ENCODE data around the gene SLC29A2. TPM values are rescaled to one million over a fixed set of nuclear protein-coding genes. Genes with fewer than 3 reads are reported as not detected.
"Not testable (repeated sequence)": the region's sequence is repeated elsewhere in the genome, so short reads cannot be mapped to it uniquely, and the experiment has no call there.

Gene SLC29A2
- total RNA-seq, 2 experiments from 2014 or later = 10.0 to 11.1 TPM

GRCh38 chr11:66363805-66364535 lies 7.6 kb downstream of the SLC29A2 start:
- ChIA-PET POLR2A (interaction anchor here (0.5 kb wide), 1 partner anchor 402 kb away, joined by 3 read pairs; no protein-coding TSS in a partner anchor), CTCF (interaction anchor here (0.6 to 3.8 kb wide), 19 partner anchors 8 to 197 kb away, joined by 3 to 44 read pairs (median 6); partner anchors contain the start of genes B4GAT1, BRMS1, RIN1 and SLC29A2)
- Mint-ChIP-seq H3K27me3 (ENCODE audit: low read depth) (no peaks in the 10 kb centered on the region), H3K4me1 (ENCODE audit: low read depth) (no peaks in the 10 kb centered on the region), H3K9me3 (ENCODE audit: insufficient read depth) (no peaks in the 10 kb centered on the region), H3K27ac (no peak overlapping the region), H3K4me3 (no peak overlapping the region), H3K36me3 (ENCODE audit: low read depth) (no peaks in the 10 kb centered on the region)
- ATAC-seq (peak; percentile 78), DNase-seq (peak; percentile 80)

DNA sequence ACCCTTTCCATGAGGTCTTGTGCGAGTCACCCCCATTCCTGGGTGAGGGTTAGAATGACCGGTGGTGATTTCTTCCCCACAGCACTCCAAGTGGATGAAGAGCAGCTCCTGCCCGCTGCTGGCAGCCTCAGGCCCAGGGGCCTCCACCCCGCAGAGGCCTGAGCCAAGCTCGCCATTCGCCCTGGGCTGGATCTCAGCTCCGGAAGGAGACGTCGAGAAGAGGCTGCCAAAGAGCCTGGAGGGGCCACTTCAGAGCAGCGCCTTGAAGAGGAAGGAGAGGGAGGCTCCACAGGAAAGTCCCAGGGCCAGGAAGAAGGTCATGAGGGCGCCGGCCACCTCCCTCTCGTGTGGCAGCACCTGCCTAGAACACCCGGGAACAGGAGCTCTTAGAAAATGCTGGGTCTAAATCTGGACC lies 8.4 kb downstream of the SLC29A2 start:
- ATAC-seq = no peak
- Mint-ChIP-seq H3K4me1 (ENCODE audit: low read depth) (no peaks in the 10 kb centered on the region), H3K27me3 (ENCODE audit: low read depth) (no peaks in the 10 kb centered on the region), H3K4me3 (no peak overlapping the region), H3K27ac (no peak overlapping the region), H3K36me3 (ENCODE audit: low read depth) (no peaks in the 10 kb centered on the region), H3K9me3 (ENCODE audit: insufficient read depth) (no peaks in the 10 kb centered on the region)
- ChIA-PET POLR2A (interaction anchor here (0.5 kb wide), 1 partner anchor 401 kb away, joined by 3 read pairs; no protein-coding TSS in a partner anchor), CTCF (interaction anchor here (0.6 to 3.8 kb wide), 17 partner anchors 9 to 197 kb away, joined by 3 to 44 read pairs (median 7); partner anchors contain the start of genes B4GAT1, BRMS1, RIN1 and SLC29A2)
- DNase-seq = no peak

- DNase-seq = no peak
- ChIA-PET CTCF (interaction anchor here (1.0 to 3.8 kb wide), 12 partner anchors 9 to 74 kb away, joined by 4 to 44 read pairs (median 7); partner anchors contain the start of genes B4GAT1, BRMS1, RIN1 and SLC29A2), POLR2A (no interaction called here)
- Mint-ChIP-seq H3K36me3 (ENCODE audit: low read depth) (no peaks in the 10 kb centered on the region), H3K27me3 (ENCODE audit: low read depth) (no peaks in the 10 kb centered on the region), H3K4me1 (ENCODE audit: low read depth) (no peaks in the 10 kb centered on the region), H3K27ac (peak overlapping the region; percentile 9), H3K9me3 (ENCODE audit: insufficient read depth) (no peaks in the 10 kb centered on the region), H3K4me3 (no peak overlapping the region)
- no peak for ATAC-seq
These were observed 8.9 kb downstream of the SLC29A2 start for GRCh38 chr11:66362481-66363147.

DNA sequence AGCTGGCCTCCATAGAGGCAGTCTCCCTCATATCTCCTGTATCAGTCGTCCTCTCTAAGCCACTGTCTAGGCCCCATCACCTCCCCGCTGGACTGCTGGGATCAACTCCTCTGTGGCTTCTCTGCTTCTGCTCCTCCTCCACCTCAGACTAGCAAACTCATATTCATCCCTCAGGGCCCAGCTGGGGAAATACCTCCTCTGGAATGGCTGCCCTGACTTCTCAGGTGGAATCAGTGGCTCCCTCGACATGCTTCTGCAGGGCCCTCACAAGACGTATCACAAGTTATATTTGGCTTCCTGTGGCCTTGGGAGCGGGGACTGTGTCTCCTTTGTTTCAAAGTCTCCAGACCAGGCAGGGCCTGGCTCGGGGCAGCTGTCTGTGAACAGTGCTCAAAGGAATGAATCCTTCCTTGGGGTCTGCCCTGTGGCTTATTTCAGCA lies 10.0 kb downstream of the SLC29A2 start:
- Mint-ChIP-seq H3K4me3 (no peak overlapping the region), H3K9me3 (ENCODE audit: insufficient read depth) (no peaks in the 10 kb centered on the region), H3K36me3 (ENCODE audit: low read depth) (no peaks in the 10 kb centered on the region), H3K27me3 (ENCODE audit: low read depth) (no peaks in the 10 kb centered on the region), H3K4me1 (ENCODE audit: low read depth) (no peaks in the 10 kb centered on the region), H3K27ac (no peak overlapping the region)
- ATAC-seq (no peak), DNase-seq (no peak)
- ChIA-PET POLR2A (no interaction called here), CTCF (interaction anchor here (1.3 to 3.8 kb wide), 4 partner anchors 14 to 28 kb away, joined by 3 to 22 read pairs (median 7); partner anchors contain the start of gene B4GAT1)

DNA sequence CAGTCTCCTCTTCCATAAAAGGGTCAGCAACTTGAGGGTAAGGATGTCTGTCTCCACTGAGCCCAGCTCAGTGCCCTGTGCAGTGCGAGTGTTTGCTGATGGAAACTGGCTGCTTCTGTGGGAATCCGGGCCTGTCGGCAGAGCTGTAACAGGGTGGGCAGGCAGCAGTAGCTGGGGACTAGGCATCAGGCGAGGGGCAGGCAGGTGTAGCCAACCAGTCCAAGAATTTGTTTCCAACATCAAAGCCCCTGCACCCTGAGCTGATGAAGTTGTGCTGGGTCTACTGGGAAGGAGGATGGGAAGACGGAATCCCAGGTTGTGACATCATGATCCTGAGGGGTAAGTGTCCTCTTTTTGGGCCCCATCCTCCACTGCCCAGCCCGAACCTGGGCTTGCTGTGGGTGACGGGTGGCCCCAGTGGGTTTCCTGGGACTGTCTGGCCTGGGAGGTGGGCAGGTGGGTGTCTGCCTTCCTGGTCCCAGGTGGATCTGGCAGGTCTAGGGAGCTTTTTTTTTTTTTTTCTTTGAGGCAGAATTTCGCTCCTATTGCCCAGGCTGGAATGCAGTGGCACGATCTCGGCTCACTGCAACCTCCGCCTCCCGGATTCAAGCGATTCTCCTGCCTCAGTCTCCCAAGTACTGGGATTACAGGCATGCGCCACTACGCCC lies 11.0 kb downstream of the SLC29A2 start:
- H3K9me3 Mint-ChIP-seq (ENCODE audit: insufficient read depth) = no peaks in the 10 kb centered on the region
- no peaks in the 10 kb centered on the region for H3K36me3 Mint-ChIP-seq (ENCODE audit: low read depth)
- no peak overlapping the region for H3K27ac Mint-ChIP-seq
- ATAC-seq (no peak), DNase-seq (no peak)
- no peaks in the 10 kb centered on the region for H3K4me1 Mint-ChIP-seq (ENCODE audit: low read depth)
- no peaks in the 10 kb centered on the region for H3K27me3 Mint-ChIP-seq (ENCODE audit: low read depth)
- no peak overlapping the region for H3K4me3 Mint-ChIP-seq
- ChIA-PET CTCF (interaction anchor here (0.7 to 1.8 kb wide), 3 partner anchors 13 to 49 kb away, joined by 3 to 4 read pairs (median 3); partner anchors contain the start of gene B4GAT1), POLR2A (no interaction called here)

GRCh38 chr11:66359662-66360087 lies 11.9 kb downstream of the SLC29A2 start:
- POLR2A ChIA-PET = no interaction called here
- Mint-ChIP-seq H3K27ac (no peak overlapping the region), H3K27me3 (ENCODE audit: low read depth) (no peaks in the 10 kb centered on the region), H3K36me3 (ENCODE audit: low read depth) (no peaks in the 10 kb centered on the region), H3K4me1 (ENCODE audit: low read depth) (no peaks in the 10 kb centered on the region), H3K9me3 (ENCODE audit: insufficient read depth) (no peaks in the 10 kb centered on the region), H3K4me3 (no peak overlapping the region)
- DNase-seq (no peak), ATAC-seq (no peak)
- CTCF ChIA-PET = interaction anchor here (0.7 kb wide), 1 partner anchor 48 kb away, joined by 3 read pairs; no protein-coding TSS in a partner anchor

DNA sequence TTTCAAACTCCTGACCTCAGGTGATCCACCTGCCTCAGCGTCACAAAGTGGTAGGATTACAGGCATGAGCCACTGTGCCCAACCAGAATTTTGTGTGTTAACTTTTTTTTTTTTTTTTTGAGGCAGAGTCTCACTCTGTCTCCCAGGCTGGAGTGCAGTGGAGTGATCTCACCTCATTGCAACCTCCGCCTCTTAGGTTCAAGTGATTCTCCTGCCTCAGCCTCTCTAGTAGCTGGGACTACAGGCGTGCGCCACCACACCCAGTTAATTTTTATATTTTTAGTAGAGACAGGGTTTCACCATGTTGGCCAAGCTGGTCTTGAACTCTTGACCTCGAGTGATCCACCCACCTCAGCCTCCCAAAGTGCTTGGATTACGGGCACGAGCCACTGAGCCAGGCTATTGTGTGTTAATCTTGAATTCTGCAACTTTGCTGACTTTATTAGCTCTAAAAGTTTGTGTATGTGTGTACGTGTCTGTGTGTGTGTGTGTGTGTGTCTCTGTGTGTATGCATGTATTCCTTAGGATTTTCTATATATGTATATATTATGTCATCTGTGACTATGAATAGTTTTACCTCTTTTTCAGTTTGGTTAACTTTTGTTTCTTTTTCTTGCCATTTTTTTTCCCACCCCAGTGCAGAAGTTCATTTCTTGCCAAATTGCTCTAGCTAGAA lies 20.9 kb downstream of the SLC29A2 start:
- not testable (repeated sequence) for H3K4me3 Mint-ChIP-seq

DNA sequence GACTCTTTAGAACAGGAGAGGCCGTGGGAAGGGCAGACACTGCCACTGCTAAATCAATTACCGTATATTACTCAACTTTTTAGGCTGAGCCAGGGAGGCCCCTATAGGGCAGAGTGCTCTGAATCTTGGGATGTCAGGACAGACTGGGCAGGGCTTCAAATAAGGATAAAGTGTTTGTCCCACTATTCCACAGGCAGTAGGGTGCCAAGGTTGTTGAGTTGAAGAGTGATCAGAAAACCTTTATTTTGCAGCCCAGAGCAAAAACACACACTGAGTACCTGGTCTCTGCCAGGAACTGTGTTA lies 22.5 kb downstream of the SLC29A2 start:
- H3K36me3 Mint-ChIP-seq (ENCODE audit: low read depth) = peaks cover 2% of the 10 kb centered on the region
- ChIA-PET CTCF (interaction anchor here (1.5 to 8.2 kb wide), 2 partner anchors 7 to 15 kb away, joined by 3 to 44 read pairs; no protein-coding TSS in a partner anchor), POLR2A (no interaction called here)
- DNase-seq = no peak
- H3K9me3 Mint-ChIP-seq (ENCODE audit: insufficient read depth) = no peaks in the 10 kb centered on the region
- no peak overlapping the region for H3K27ac Mint-ChIP-seq
- H3K4me1 Mint-ChIP-seq (ENCODE audit: low read depth) = peaks cover 39% of the 10 kb centered on the region
- peak overlapping the region; percentile 20 for H3K4me3 Mint-ChIP-seq
- peaks cover 2% of the 10 kb centered on the region for H3K27me3 Mint-ChIP-seq (ENCODE audit: low read depth)
- no peak for ATAC-seq

More for the DNA sequence above, 20.9 kb downstream of the SLC29A2 start:
- not testable (repeated sequence) for H3K27ac Mint-ChIP-seq; H3K36me3 Mint-ChIP-seq (ENCODE audit: low read depth); ATAC-seq; DNase-seq; H3K27me3 Mint-ChIP-seq (ENCODE audit: low read depth); H3K9me3 Mint-ChIP-seq (ENCODE audit: insufficient read depth)
- ChIA-PET CTCF (interaction anchor here (0.6 to 8.2 kb wide), 4 partner anchors 14 to 39 kb away, joined by 3 to 44 read pairs (median 9); no protein-coding TSS in a partner anchor), POLR2A (interaction anchor here (1.1 kb wide), 1 partner anchor 39 kb away, joined by 3 read pairs; no protein-coding TSS in a partner anchor)
- H3K4me1 Mint-ChIP-seq (ENCODE audit: low read depth) = peaks cover 23% of the 10 kb centered on the region

- ChIA-PET CTCF (interaction anchor here (0.6 to 8.2 kb wide), 12 partner anchors 9 to 91 kb away, joined by 3 to 79 read pairs (median 4); partner anchors contain the start of genes MRPL11, RIN1 and SLC29A2), POLR2A (interaction anchor here (1.0 to 2.6 kb wide), 4 partner anchors 24 to 36 kb away, joined by 3 to 8 read pairs (median 3); partner anchors contain the start of gene SLC29A2)
- Mint-ChIP-seq H3K27ac (peak within 1 kb of the TSS; percentile 95), H3K4me1 (ENCODE audit: low read depth) (peaks cover 53% of the 10 kb centered on the region), H3K4me3 (peak within 1 kb of the TSS; percentile 81), H3K36me3 (ENCODE audit: low read depth) (peaks cover 2% of the 10 kb centered on the region), H3K27me3 (ENCODE audit: low read depth) (peaks cover 2% of the 10 kb centered on the region), H3K9me3 (ENCODE audit: insufficient read depth) (no peaks in the 10 kb centered on the region)
- peak; percentile 57 for ATAC-seq
- peak; percentile 92 for DNase-seq
These were observed 23.9 kb downstream of the SLC29A2 start, which contains the start of gene B4GAT1 for GRCh38 chr11:66347425-66348276. B4GAT1 (minus strand) TSS chr11:66347629; CDS start chr11:66347545, 84 bp downstream.
